ENCODE results near the gene INHBC.

INHBC gene

DNA sequence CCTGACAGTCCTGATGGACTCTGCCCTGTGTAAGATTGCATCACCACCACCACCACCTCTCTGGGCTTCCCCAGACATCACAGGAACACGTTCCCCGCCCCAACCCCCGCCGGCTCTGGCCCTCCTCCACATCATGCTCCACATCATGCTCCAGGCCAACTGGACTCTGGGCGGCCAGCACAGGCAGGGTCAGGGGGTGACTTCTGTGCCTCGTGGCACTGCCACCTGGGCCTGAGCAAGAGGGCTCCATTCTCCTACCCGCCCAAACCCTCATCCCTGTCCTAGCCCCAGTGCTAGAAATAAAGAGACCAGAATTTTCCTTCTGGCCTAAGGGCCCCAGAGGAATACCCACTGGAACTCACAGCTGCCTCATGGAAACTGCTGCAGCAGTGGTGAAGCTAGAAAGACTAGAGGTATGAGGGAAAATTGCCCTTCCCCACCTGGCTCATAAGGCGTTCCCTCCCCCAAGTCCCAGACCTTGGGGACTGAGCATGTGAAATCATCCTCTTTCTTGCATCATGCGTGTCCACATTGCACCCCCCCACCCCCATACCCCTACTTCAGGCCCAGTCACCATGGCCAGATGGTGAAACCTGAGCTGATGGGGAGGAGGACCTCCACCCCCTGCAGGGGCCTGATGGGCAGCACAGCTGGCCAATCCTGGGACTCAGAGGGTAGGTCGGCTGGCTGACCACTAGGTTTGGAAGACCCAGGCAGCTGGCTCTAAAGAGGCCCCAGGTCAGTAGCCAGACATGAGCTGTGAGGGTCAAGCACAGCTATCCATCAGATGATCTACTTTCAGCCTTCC is 20.2 kb downstream of the INHBC start, which contains the start of gene INHBE:
Gene INHBE, plus strand, starts transcription at position 742 of the 808 bp plus-strand sequence. CDS start 230 bp downstream, outside the sequence.
- Histone ChIP-seq H3K4me3 (ENCODE audit: low read depth, low read length) (peak within 1 kb of the TSS; percentile 47), H3K9ac (ENCODE audit: low read depth, low read length) (peak within 1 kb of the TSS; percentile 51), H3K9me3 (ENCODE audit: control insufficient read depth, insufficient read depth, low read length) (no peaks in the 10 kb centered on the region), H3K27me3 (ENCODE audit: control insufficient read depth, insufficient read depth, low read length) (no peaks in the 10 kb centered on the region), H3K27ac (ENCODE audit: low read depth, low read length) (peak within 1 kb of the TSS; percentile 73), H3K4me1 (ENCODE audit: control insufficient read depth, insufficient read depth, low read length) (peaks cover 39% of the 10 kb centered on the region), H3K36me3 (ENCODE audit: control insufficient read depth, insufficient read depth, low read length) (no peaks in the 10 kb centered on the region)

DNA sequence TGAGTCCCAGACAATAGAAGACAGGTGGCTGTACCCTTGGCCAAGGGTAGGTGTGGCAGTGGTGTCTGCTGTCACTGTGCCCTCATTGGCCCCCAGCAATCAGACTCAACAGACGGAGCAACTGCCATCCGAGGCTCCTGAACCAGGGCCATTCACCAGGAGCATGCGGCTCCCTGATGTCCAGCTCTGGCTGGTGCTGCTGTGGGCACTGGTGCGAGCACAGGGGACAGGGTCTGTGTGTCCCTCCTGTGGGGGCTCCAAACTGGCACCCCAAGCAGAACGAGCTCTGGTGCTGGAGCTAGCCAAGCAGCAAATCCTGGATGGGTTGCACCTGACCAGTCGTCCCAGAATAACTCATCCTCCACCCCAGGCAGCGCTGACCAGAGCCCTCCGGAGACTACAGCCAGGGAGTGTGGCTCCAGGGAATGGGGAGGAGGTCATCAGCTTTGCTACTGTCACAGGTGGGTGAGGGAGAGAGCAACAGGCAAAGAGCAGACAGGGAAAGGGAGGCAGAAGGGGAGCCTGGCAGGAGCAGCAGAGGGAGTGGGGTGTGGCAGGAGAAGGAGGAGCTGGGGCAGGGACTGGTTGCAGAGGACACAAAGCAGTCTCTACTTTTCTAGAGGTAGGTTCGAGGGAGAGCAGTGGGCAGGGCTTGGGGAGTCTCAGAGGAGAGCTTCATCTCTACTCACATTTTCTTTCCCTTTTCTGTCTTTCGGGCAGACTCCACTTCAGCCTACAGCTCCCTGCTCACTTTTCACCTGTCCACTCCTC is 21.0 kb downstream of the INHBC start:
- no peaks in the 10 kb centered on the region for H3K9me3 ChIP-seq (ENCODE audit: control insufficient read depth, insufficient read depth, low read length)
- H3K4me1 ChIP-seq (ENCODE audit: control insufficient read depth, insufficient read depth, low read length), result peaks cover 39% of the 10 kb centered on the region
- peak overlapping the region; percentile 47 for H3K4me3 ChIP-seq (ENCODE audit: low read depth, low read length)
- H3K27me3 ChIP-seq (ENCODE audit: control insufficient read depth, insufficient read depth, low read length), result no peaks in the 10 kb centered on the region
- no peak overlapping the region for H3K27ac ChIP-seq (ENCODE audit: low read depth, low read length)
- no peaks in the 10 kb centered on the region for H3K36me3 ChIP-seq (ENCODE audit: control insufficient read depth, insufficient read depth, low read length)
- H3K9ac ChIP-seq (ENCODE audit: low read depth, low read length), result 0 out of 2 replicates have a peak overlapping the region, but pooled peaks have one; percentile 5

DNA sequence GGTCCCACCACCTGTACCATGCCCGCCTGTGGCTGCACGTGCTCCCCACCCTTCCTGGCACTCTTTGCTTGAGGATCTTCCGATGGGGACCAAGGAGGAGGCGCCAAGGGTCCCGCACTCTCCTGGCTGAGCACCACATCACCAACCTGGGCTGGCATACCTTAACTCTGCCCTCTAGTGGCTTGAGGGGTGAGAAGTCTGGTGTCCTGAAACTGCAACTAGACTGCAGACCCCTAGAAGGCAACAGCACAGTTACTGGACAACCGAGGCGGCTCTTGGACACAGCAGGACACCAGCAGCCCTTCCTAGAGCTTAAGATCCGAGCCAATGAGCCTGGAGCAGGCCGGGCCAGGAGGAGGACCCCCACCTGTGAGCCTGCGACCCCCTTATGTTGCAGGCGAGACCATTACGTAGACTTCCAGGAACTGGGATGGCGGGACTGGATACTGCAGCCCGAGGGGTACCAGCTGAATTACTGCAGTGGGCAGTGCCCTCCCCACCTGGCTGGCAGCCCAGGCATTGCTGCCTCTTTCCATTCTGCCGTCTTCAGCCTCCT is 21.6 kb downstream of the INHBC start:
- Histone ChIP-seq H3K27me3 (ENCODE audit: control insufficient read depth, insufficient read depth, low read length) (no peaks in the 10 kb centered on the region), H3K4me3 (ENCODE audit: low read depth, low read length) (peak overlapping the region; percentile 47), H3K27ac (ENCODE audit: low read depth, low read length) (no peak overlapping the region), H3K4me1 (ENCODE audit: control insufficient read depth, insufficient read depth, low read length) (peaks cover 39% of the 10 kb centered on the region), H3K9ac (ENCODE audit: low read depth, low read length) (no peak overlapping the region), H3K9me3 (ENCODE audit: control insufficient read depth, insufficient read depth, low read length) (no peaks in the 10 kb centered on the region), H3K36me3 (ENCODE audit: control insufficient read depth, insufficient read depth, low read length) (no peaks in the 10 kb centered on the region)

DNA sequence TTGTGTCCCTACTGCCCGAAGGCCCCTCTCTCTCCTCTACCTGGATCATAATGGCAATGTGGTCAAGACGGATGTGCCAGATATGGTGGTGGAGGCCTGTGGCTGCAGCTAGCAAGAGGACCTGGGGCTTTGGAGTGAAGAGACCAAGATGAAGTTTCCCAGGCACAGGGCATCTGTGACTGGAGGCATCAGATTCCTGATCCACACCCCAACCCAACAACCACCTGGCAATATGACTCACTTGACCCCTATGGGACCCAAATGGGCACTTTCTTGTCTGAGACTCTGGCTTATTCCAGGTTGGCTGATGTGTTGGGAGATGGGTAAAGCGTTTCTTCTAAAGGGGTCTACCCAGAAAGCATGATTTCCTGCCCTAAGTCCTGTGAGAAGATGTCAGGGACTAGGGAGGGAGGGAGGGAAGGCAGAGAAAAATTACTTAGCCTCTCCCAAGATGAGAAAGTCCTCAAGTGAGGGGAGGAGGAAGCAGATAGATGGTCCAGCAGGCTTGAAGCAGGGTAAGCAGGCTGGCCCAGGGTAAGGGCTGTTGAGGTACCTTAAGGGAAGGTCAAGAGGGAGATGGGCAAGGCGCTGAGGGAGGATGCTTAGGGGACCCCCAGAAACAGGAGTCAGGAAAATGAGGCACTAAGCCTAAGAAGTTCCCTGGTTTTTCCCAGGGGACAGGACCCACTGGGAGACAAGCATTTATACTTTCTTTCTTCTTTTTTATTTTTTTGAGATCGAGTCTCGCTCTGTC is 22.3 kb downstream of the INHBC start:
- Histone ChIP-seq H3K36me3 (ENCODE audit: control insufficient read depth, insufficient read depth, low read length) (no peaks in the 10 kb centered on the region), H3K4me1 (ENCODE audit: control insufficient read depth, insufficient read depth, low read length) (peaks cover 36% of the 10 kb centered on the region), H3K4me3 (ENCODE audit: low read depth, low read length) (no peak overlapping the region)

DNA sequence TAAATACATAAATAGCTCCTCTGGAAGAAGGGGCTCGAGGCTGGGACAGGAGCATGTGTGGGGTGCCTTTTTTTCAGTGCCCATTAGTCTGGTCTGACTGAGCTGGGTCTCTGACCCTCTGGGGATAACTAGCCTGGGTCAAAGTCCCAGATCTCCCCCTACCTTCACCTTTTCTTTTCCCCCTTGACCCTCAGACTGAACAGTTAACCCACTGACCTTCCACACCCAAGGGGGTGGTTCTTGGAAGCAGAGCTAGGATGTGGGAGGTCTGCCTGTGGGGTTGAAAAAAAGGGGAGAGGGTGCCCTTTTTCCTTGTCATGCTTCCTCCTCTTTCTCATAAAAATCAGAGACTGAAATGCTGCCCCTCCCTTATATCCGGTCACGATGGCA is 24.1 kb downstream of the INHBC start:
- H3K4me1 ChIP-seq (ENCODE audit: control insufficient read depth, insufficient read depth, low read length), result peaks cover 31% of the 10 kb centered on the region
- no peaks in the 10 kb centered on the region for H3K27me3 ChIP-seq (ENCODE audit: control insufficient read depth, insufficient read depth, low read length)
- H3K9ac ChIP-seq (ENCODE audit: low read depth, low read length), result peak overlapping the region; percentile 11; the same call in 1 of the 2 replicates
- H3K27ac ChIP-seq (ENCODE audit: low read depth, low read length), result peak overlapping the region; percentile 72
- no peaks in the 10 kb centered on the region for H3K9me3 ChIP-seq (ENCODE audit: control insufficient read depth, insufficient read depth, low read length)
- peak overlapping the region; percentile 86 for H3K4me3 ChIP-seq (ENCODE audit: low read depth, low read length)
- no peaks in the 10 kb centered on the region for H3K36me3 ChIP-seq (ENCODE audit: control insufficient read depth, insufficient read depth, low read length)

More for the DNA sequence above, 22.3 kb downstream of the INHBC start:
- H3K27me3 ChIP-seq (ENCODE audit: control insufficient read depth, insufficient read depth, low read length), result no peaks in the 10 kb centered on the region
- H3K9me3 ChIP-seq (ENCODE audit: control insufficient read depth, insufficient read depth, low read length), result no peaks in the 10 kb centered on the region
- H3K27ac ChIP-seq (ENCODE audit: low read depth, low read length), result no peak overlapping the region
- no peak overlapping the region for H3K9ac ChIP-seq (ENCODE audit: low read depth, low read length)

DNA sequence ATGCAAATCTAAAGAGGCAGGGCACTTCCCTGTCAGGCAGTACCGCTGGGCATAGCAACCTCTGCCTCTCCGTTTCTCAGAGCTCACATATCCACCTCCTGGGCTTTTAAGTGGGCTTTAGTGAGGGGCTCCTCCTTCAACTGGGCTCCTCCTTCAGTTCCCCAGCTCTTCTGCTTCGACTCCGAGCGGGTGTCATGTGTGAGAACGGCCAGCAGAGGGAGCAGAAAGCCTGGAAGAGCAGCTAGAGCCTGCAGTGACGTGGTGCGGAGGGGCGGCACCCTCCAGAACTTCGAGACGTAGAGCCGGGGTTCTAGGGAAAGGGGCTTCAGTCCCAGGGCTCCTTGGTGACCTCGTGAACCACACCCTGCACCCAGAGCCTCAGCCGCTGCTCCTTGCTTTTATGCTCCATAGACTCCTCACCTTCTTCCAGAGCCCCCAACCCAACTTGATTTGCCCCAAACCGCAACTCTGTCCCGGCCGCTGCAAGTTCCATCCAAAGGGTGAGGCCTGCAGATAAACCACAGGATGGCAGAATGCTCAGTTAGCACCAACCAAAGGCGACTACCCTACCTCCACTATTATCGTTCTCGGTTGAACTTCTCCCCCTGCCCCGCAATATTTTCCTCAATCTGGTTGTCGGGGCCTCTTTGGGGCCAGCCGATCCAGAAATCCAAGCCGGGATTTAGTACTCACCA is 24.6 kb downstream of the INHBC start:
- Histone ChIP-seq H3K4me1 (ENCODE audit: control insufficient read depth, insufficient read depth, low read length) (peaks cover 31% of the 10 kb centered on the region), H3K4me3 (ENCODE audit: low read depth, low read length) (peak overlapping the region; percentile 86), H3K9ac (ENCODE audit: low read depth, low read length) (peak overlapping the region; percentile 45), H3K9me3 (ENCODE audit: control insufficient read depth, insufficient read depth, low read length) (no peaks in the 10 kb centered on the region), H3K27ac (ENCODE audit: low read depth, low read length) (peak overlapping the region; percentile 74), H3K36me3 (ENCODE audit: control insufficient read depth, insufficient read depth, low read length) (no peaks in the 10 kb centered on the region), H3K27me3 (ENCODE audit: control insufficient read depth, insufficient read depth, low read length) (no peaks in the 10 kb centered on the region)

DNA sequence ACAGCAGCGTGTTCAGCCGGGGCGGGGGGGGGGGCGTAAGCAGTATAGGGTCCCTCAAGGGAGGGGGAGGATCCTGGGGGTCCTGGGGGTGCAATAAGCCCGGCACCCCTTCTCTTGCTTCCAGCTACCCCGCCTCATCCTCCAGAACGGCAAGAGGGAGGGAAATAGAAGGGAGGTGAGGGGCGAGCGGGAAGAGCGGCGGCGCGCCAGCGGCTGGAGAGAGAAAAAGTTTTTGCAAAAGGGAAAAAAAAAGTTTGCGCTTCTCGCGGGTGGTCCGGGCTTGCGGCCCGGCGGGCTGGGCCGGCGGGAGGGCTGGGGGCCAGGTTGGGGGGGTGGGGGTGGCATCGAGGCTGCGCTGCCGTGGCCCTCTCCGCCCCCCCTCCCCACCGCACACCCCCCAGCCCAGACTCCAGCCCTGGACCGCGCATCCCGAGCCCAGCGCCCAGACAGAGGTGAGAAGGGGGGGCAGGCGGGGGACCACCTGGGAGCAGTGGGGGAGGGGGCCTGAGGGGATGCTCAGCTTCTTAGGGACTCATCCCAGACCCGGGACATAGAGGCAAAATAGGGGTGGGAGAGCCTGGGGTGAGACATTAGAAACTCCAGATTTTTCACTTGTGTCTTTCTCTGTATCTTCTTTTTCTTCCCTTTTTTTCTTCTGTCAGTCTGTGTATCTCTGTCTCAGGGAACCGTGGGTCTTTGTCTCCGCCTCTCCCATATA is 25.3 kb downstream of the INHBC start, which contains the start of gene GLI1:
Gene GLI1, plus strand, starts transcription at position 36 of the 718 bp plus-strand sequence. CDS start 3,907 bp downstream, outside the sequence.
- no peaks in the 10 kb centered on the region for H3K27me3 ChIP-seq (ENCODE audit: control insufficient read depth, insufficient read depth, low read length)
- peak within 1 kb of the TSS; percentile 94 for H3K27ac ChIP-seq (ENCODE audit: low read depth, low read length)
- H3K9ac ChIP-seq (ENCODE audit: low read depth, low read length), result peak within 1 kb of the TSS; percentile 45
- H3K9me3 ChIP-seq (ENCODE audit: control insufficient read depth, insufficient read depth, low read length), result no peaks in the 10 kb centered on the region
- peaks cover 25% of the 10 kb centered on the region for H3K4me1 ChIP-seq (ENCODE audit: control insufficient read depth, insufficient read depth, low read length)
- H3K36me3 ChIP-seq (ENCODE audit: control insufficient read depth, insufficient read depth, low read length), result peaks cover 4% of the 10 kb centered on the region; the same call in 1 of the 2 replicates
- peak within 1 kb of the TSS; percentile 87 for H3K4me3 ChIP-seq (ENCODE audit: low read depth, low read length)

DNA sequence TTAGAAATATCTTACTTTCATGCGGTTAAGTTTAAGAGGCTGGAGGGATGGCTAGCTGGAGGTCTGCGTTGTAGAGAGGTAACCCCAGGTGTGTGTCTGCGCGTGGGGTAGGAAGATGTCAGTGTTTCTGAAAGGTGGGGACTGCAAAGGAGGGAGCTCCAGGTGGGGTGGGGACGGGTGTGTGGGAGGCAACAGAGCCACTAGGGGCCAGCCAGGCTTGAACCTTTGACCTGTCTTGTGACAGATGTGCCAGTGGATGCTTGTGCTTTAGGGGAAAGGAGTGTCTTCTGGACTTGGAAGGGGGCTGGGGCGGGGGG is 25.8 kb downstream of the INHBC start:
- Histone ChIP-seq H3K9ac (ENCODE audit: low read depth, low read length) (peak overlapping the region; percentile 22; the same call in 1 of the 2 replicates), H3K4me3 (ENCODE audit: low read depth, low read length) (peak overlapping the region; percentile 87), H3K27me3 (ENCODE audit: control insufficient read depth, insufficient read depth, low read length) (no peaks in the 10 kb centered on the region), H3K4me1 (ENCODE audit: control insufficient read depth, insufficient read depth, low read length) (peaks cover 22% of the 10 kb centered on the region), H3K36me3 (ENCODE audit: control insufficient read depth, insufficient read depth, low read length) (peaks cover 4% of the 10 kb centered on the region; the same call in 1 of the 2 replicates), H3K9me3 (ENCODE audit: control insufficient read depth, insufficient read depth, low read length) (no peaks in the 10 kb centered on the region), H3K27ac (ENCODE audit: low read depth, low read length) (peak overlapping the region; percentile 94)

DNA sequence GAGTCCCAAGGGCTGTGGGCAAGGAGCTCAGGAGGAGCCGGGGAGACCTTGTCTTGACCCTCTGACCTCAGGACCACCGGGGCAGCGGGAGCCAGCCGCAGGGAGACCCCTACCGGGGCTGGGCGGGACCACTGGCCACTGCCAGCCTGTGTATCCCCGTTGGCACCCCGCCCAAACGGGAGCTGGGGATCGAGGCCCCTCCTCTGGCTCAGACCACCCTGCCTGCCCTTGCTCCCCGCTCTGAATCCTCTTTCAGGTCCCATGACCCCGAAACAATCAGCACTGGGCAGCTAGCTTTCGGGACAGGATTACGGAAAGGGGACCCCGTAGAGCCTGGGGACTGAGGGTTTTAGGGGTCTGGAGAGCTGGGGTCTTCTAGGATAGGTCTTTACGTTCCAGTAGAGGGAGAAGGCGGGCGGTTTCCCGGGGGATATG is 26.3 kb downstream of the INHBC start:
- no peaks in the 10 kb centered on the region for H3K27me3 ChIP-seq (ENCODE audit: control insufficient read depth, insufficient read depth, low read length)
- H3K4me1 ChIP-seq (ENCODE audit: control insufficient read depth, insufficient read depth, low read length), result peaks cover 17% of the 10 kb centered on the region
- H3K4me3 ChIP-seq (ENCODE audit: low read depth, low read length), result peak overlapping the region; percentile 87
- peak overlapping the region; percentile 94 for H3K27ac ChIP-seq (ENCODE audit: low read depth, low read length)
- peak overlapping the region; percentile 82 for H3K9ac ChIP-seq (ENCODE audit: low read depth, low read length)
- H3K9me3 ChIP-seq (ENCODE audit: control insufficient read depth, insufficient read depth, low read length), result no peaks in the 10 kb centered on the region
- H3K36me3 ChIP-seq (ENCODE audit: control insufficient read depth, insufficient read depth, low read length), result peaks cover 8% of the 10 kb centered on the region; the same call in 1 of the 2 replicates
